WERI-Rb-1 (cell line): ENCODE results near the gene MOB3C.

ENCODE experiments used
- DNase-seq: peaks from one replicate; pipeline ENCODE4 v3.0.0-alpha.2; 2020
- H3K27ac ChIP-seq: fragments of 250-450 bp; sonication (Bioruptor Pico); 2 replicates; pipeline ENCODE4 v1.5.1; 2020; ENCODE audit warnings: mild to moderate bottlenecking, moderate library complexity
- H3K27me3 ChIP-seq: fragments of 250-450 bp; sonication (Bioruptor Pico); 2 replicates; pipeline ENCODE4 v1.5.1; 2021; ENCODE audit warnings: mild to moderate bottlenecking, low read depth, moderate library complexity; ENCODE audit not compliant: insufficient read depth, severe bottlenecking
- H3K36me3 ChIP-seq: fragments of 250-450 bp; sonication (Bioruptor Pico); 2 replicates; pipeline ENCODE4 v1.5.1; 2020; ENCODE audit warnings: mild to moderate bottlenecking, moderate library complexity
- H3K4me3 ChIP-seq: 2 replicates; pipeline ENCODE4 v1.5.1; 2011; ENCODE audit warnings: low read depth, mild to moderate bottlenecking, control low read depth, low read length
- H3K9me3 ChIP-seq: fragments of 250-450 bp; sonication (Bioruptor Pico); 2 replicates; pipeline ENCODE4 v1.5.1; 2021; ENCODE audit warnings: mild to moderate bottlenecking, moderate library complexity; ENCODE audit not compliant: severe bottlenecking
- TF ChIP-seq, protein P1 (sequence below): IDR thresholded peaks from 2 replicates; pipeline ENCODE4 v1.5.1; 2011; ENCODE audit warnings: low read depth, mild to moderate bottlenecking, control low read depth, inconsistent platforms, low read length

Gene MOB3C

DNA sequence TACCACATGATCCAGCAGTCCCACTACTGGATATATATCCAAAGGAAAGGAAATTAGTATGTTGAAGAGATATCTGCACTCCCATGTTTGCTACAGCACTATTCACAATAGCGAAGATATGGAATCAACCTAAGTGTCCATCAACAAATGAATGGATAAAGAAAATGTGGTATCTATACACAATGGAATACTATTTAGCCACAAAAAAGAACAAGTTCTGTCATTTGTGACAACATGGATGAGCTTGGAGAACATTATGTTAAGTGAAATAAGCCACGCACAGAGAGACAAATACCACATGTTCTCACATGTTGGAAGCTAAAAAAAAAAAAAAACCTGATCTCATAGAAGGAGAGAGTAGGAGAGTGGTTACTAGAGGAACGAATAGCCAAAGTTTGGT lies 33.9 kb upstream of the MOB3C start:
- DNase-seq = no peak
- Histone ChIP-seq H3K9me3 (peaks cover 6% of the 10 kb centered on the region), H3K27me3 (no peaks in the 10 kb centered on the region), H3K27ac (no peak overlapping the region), H3K36me3 (peaks cover 8% of the 10 kb centered on the region), H3K4me3 (no peak overlapping the region)
- TF ChIP-seq, protein P1, sequence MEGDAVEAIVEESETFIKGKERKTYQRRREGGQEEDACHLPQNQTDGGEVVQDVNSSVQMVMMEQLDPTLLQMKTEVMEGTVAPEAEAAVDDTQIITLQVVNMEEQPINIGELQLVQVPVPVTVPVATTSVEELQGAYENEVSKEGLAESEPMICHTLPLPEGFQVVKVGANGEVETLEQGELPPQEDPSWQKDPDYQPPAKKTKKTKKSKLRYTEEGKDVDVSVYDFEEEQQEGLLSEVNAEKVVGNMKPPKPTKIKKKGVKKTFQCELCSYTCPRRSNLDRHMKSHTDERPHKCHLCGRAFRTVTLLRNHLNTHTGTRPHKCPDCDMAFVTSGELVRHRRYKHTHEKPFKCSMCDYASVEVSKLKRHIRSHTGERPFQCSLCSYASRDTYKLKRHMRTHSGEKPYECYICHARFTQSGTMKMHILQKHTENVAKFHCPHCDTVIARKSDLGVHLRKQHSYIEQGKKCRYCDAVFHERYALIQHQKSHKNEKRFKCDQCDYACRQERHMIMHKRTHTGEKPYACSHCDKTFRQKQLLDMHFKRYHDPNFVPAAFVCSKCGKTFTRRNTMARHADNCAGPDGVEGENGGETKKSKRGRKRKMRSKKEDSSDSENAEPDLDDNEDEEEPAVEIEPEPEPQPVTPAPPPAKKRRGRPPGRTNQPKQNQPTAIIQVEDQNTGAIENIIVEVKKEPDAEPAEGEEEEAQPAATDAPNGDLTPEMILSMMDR = no peak

DNA sequence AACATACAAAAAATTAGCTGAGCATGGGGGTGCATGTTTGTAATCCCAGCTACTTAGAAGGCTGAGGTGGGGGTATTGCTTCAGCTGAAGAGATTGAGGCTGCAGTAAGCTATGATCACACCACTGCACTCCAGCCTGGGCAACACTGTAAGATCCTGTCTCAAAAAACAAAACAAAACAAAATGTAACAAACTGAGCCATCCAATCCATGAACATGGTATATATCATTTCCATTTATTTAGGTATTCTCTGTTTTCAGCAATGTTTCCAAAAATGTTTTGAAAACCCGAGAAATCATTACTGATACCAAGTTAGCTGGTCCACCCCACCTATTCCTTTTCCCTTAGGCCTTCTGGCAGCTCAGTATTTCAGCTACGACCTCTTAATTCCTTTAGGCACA lies 33.2 kb upstream of the MOB3C start:
- Histone ChIP-seq H3K9me3 (peaks cover 6% of the 10 kb centered on the region), H3K27me3 (no peaks in the 10 kb centered on the region), H3K4me3 (no peak overlapping the region), H3K36me3 (peaks cover 8% of the 10 kb centered on the region), H3K27ac (no peak overlapping the region)
- DNase-seq = no peak
- TF ChIP-seq, protein P1 = no peak

DNA sequence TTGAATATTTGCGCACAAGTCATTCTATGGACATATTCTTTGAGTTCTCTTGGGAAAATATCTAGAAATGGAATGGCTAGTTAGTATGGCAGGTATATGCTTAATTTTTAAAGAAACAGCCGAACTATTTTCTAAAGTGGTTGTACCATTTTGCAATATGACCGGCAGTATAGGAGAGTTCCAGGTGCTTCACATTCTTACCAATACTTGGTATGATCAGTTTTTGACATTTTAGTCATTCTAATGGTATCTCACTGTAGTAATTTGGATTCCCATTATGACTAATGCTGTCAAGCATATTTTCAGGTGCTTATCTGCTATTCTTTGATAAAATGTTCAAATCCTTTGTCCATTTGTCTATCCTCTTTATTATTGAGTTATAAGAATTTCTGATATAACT lies 31.0 kb upstream of the MOB3C start:
- Histone ChIP-seq H3K27me3 (no peaks in the 10 kb centered on the region), H3K9me3 (peaks cover 6% of the 10 kb centered on the region), H3K4me3 (no peak overlapping the region), H3K36me3 (peaks cover 8% of the 10 kb centered on the region), H3K27ac (no peak overlapping the region)
- TF ChIP-seq, protein P1 = no peak
- DNase-seq = no peak

DNA sequence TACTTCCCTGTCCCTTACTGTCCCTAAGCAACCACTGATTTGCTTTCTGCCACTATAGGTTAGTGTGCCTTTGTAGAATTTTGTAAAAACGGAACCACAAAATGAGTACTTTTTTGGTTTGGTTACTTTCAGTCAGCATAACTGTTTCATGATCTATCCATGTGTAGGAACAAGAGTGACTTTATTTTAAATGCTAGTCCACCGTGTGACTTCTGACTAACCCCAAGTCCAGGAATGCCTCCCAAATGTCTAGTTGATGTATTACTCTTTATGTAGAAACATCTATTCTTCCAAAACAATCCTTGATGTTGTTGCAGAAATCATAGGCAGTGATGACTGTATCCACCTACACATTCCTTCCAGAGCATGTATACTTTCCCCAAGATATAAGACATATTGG lies 30.2 kb upstream of the MOB3C start:
- peaks cover 6% of the 10 kb centered on the region for H3K9me3 ChIP-seq
- no peak overlapping the region for H3K27ac ChIP-seq
- DNase-seq = no peak
- TF ChIP-seq, protein P1 = no peak
- H3K27me3 ChIP-seq = no peaks in the 10 kb centered on the region
- H3K36me3 ChIP-seq = peaks cover 8% of the 10 kb centered on the region
- H3K4me3 ChIP-seq = no peak overlapping the region

DNA sequence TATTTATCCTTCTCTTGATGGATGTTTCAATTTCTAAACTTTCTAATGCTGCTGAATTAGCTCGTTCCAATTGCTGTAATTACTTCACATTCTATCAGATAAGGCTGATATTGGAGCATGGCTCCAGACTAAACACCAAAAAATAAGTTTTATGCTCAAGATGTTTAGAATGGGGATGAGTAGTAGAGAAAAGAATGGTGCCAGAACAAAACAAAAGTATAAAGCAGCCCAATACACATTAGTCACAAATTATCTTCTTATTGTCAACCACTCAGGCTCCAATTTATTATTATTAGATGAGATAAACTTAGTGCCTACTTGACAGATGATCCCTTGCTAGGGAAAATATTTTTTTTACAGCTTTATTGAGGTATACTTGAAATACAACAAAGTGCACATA lies 29.7 kb upstream of the MOB3C start:
- Histone ChIP-seq H3K9me3 (peaks cover 6% of the 10 kb centered on the region), H3K27me3 (no peaks in the 10 kb centered on the region), H3K27ac (no peak overlapping the region), H3K4me3 (no peak overlapping the region), H3K36me3 (peaks cover 5% of the 10 kb centered on the region)
- DNase-seq = no peak
- TF ChIP-seq, protein P1 = no peak

DNA sequence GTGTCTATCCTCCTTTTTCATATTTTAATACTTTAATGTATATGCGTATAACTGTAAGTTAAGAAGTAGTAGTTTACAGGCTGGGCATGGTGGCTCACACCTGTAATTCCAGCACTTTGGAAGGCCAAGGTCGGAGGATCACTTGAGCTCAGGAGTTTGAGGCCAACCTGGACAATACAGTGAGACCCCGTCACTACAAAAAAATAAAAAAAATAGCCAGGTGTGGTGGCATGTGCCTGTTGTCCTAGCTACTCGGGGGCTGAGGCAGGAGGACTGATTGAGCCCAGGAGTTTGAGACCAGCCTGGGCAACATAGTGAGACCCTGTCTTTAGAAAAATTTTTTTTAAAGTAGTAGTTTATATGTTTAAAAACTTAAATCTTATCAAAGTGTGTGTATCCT lies 29.2 kb upstream of the MOB3C start:
- Histone ChIP-seq H3K9me3 (peaks cover 6% of the 10 kb centered on the region), H3K36me3 (peaks cover 4% of the 10 kb centered on the region), H3K27ac (no peak overlapping the region), H3K4me3 (no peak overlapping the region), H3K27me3 (no peaks in the 10 kb centered on the region)
- TF ChIP-seq, protein P1 = no peak
- no peak for DNase-seq
